ENCODE data around the gene UGT1A8. TPM values are rescaled to one million over a fixed set of nuclear protein-coding genes. Genes with fewer than 3 reads are reported as not detected.
A peak's percentile ranks its signal among the peaks of the same experiment; 100 is the strongest.

UGT1A8 gene
- polyA plus RNA-seq, 2 of the 4 experiments (the other 2 are of a cell fraction) = 0.22 TPM; not detected in 1

- ChIA-PET POLR2A (no interaction called here), CTCF (interaction anchor here (1.2 kb wide), 1 partner anchor 9 kb away, joined by 3 read pairs; no protein-coding TSS in a partner anchor)
Observed at GRCh38 chr2:233780771-233781170, 163.3 kb downstream of the UGT1A8 start.

GRCh38 chr2:233789554-233789953 is 172.1 kb downstream of the UGT1A8 start:
- TF ChIP-seq REST (IDR thresholded peaks at IDR 0.05) (no peak), CTCF (IDR thresholded peaks at IDR 0.05) (no peak), RFX5 (IDR thresholded peaks at IDR 0.05) (no peak), EHMT2 (IDR thresholded peaks at IDR 0.05; ENCODE audit: low read depth) (no peak), KDM1A (IDR thresholded peaks at IDR 0.05; ENCODE audit: low read depth) (no peak), MAZ (IDR thresholded peaks at IDR 0.05; ENCODE audit: borderline replicate concordance, low read depth, low read length) (no peak), ESRRA (IDR thresholded peaks at IDR 0.05; ENCODE audit: borderline replicate concordance, low read length) (no peak), FOSL2 (IDR thresholded peaks at IDR 0.05) (no peak), FOSL2 (CRISPR knock-in tag; IDR thresholded peaks at IDR 0.05) (no peak), NR3C1 (IDR thresholded peaks at IDR 0.05) (no peak), HDAC2 (IDR thresholded peaks at IDR 0.05) (no peak), ZC3H11A (IDR thresholded peaks at IDR 0.05) (no peak), HMGXB4 (CRISPR knock-in tag; IDR thresholded peaks at IDR 0.05; ENCODE audit: borderline replicate concordance) (no peak), BCL3 (IDR thresholded peaks at IDR 0.05) (no peak), ELK1 (IDR thresholded peaks at IDR 0.05; ENCODE audit: low read depth, low read length) (no peak), SREBF2 (IDR thresholded peaks at IDR 0.05) (no peak), ZNF302 (CRISPR knock-in tag; IDR thresholded peaks at IDR 0.05) (no peak), POLR2AphosphoS2 (conservative IDR thresholded peaks at IDR 0.05; ENCODE audit: low read length) (no peak)
- FAIRE-seq (no peak), ATAC-seq (no peak), DNase-seq (ENCODE audit: low read depth in 1 of 2, low spot score in 1 of 2) (no peak)
- Histone ChIP-seq H3K4me1 (no peaks in the 10 kb centered on the region), H3K9me3 (0 out of 3 replicates have a peak, but pooled peaks cover 4% of the 10 kb centered on the region), H3K4me3 (no peak overlapping the region), H3K27ac (peak overlapping the region in 1 of 2 experiments; percentile 39; a peak in 1 of 6 replicates), H3K4me2 (no peak overlapping the region)
- POLR2A ChIA-PET = no interaction called here
- 89% methylated on average over 7 of the region's 7 CpGs for WGBS (ENCODE audit: missing lambda C conversion rate)
- CTCF ChIA-PET = interaction anchor here (0.6 kb wide), 1 partner anchor 9 kb away, joined by 3 read pairs; no protein-coding TSS in a partner anchor

More at GRCh38 chr2:233780771-233781170, 163.3 kb downstream of the UGT1A8 start:
- H3K4me1 ChIP-seq = no peaks in the 10 kb centered on the region
- no peak for ATAC-seq
- TF ChIP-seq SMC3 (IDR thresholded peaks at IDR 0.05) (no peak), EP300 (IDR thresholded peaks at IDR 0.05) (no peak), POLR2AphosphoS2 (conservative IDR thresholded peaks at IDR 0.05; ENCODE audit: low read length) (no peak), HEYL (CRISPR knock-in tag; IDR thresholded peaks at IDR 0.05) (no peak), CBX8 (IDR thresholded peaks at IDR 0.05) (no peak), CHD4 (IDR thresholded peaks at IDR 0.05; ENCODE audit: borderline replicate concordance) (no peak), POLR2A (IDR thresholded peaks at IDR 0.05; ENCODE audit: low read length) (no peak), RFX5 (IDR thresholded peaks at IDR 0.05) (no peak), RCOR1 (IDR thresholded peaks at IDR 0.05; ENCODE audit: low read depth, low read length) (no peak), FOSL2 (IDR thresholded peaks at IDR 0.05) (no peak), FOSL2 (CRISPR knock-in tag; IDR thresholded peaks at IDR 0.05) (no peak), ATOH8 (CRISPR knock-in tag; IDR thresholded peaks at IDR 0.05; ENCODE audit: low read depth) (no peak), RARB (CRISPR knock-in tag; IDR thresholded peaks at IDR 0.05) (no peak), MAX (IDR thresholded peaks at IDR 0.05) (no peak)
- H3K27ac ChIP-seq = no peak overlapping the region
- WGBS (ENCODE audit: missing lambda C conversion rate) = 92% methylated on average over 4 of the region's 4 CpGs
- no peak overlapping the region for H3K4me2 ChIP-seq
- no peak for DNase-seq (ENCODE audit: low read depth in 1 of 2, low spot score in 1 of 2)
- no peak for FAIRE-seq
- peaks cover 23% of the 10 kb centered on the region for H3K9me3 ChIP-seq
- H3K4me3 ChIP-seq = no peak overlapping the region

Measured in A549 (cell line).